Activated CD4-positive, alpha-beta T cell treated with anti-CD3 and anti-CD28 coated beads, Interleukin-2, amount 50 U/mL, for 16 hours (primary cell): Measurements from ENCODE around the gene C2orf68.
"Not testable (repeated sequence)": the region's sequence is repeated elsewhere in the genome, so short reads cannot be mapped to it uniquely, and the experiment has no call there.

Source experiments
- DNase-seq: peaks from one replicate; pipeline ENCODE4 v3.0.0-alpha.2; 2020

The C2orf68 gene

GRCh38 chr2:85578243-85579180 lies 33.4 kb downstream of the C2orf68 start:
- DNase-seq, result peak; percentile 29

- DNase-seq, result peak; percentile 59
Measured at GRCh38 chr2:85577386-85578242, 34.3 kb downstream of the C2orf68 start, which contains the start of gene VAMP8. VAMP8 (plus strand) TSS chr2:85577586; CDS start chr2:85577647, 61 bp downstream.

- no peak for DNase-seq
Measured at GRCh38 chr2:85577063-85577385, 34.8 kb downstream of the C2orf68 start.

- DNase-seq, result no peak
Measured at GRCh38 chr2:85575739-85576138, 36.1 kb downstream of the C2orf68 start.

GRCh38 chr2:85566265-85566664 lies 45.6 kb downstream of the C2orf68 start:
- DNase-seq, result no peak

GRCh38 chr2:85564144-85564563 lies 47.7 kb downstream of the C2orf68 start:
- DNase-seq, result no peak

GRCh38 chr2:85561280-85562212 lies 50.3 kb downstream of the C2orf68 start, which contains the start of gene GGCX:
GGCX (minus strand) TSS chr2:85561493; CDS start chr2:85561428, 65 bp downstream.
- peak; percentile 97 for DNase-seq

- no peak for DNase-seq
Measured at GRCh38 chr2:85560812-85561279, 51.0 kb downstream of the C2orf68 start.

- not testable (repeated sequence) for DNase-seq
Measured at GRCh38 chr2:85560403-85560726, 51.5 kb downstream of the C2orf68 start.

- DNase-seq, result no peak
Measured at GRCh38 chr2:85558160-85558559, 53.7 kb downstream of the C2orf68 start.

GRCh38 chr2:85557130-85557529 lies 54.7 kb downstream of the C2orf68 start:
- DNase-seq, result no peak
